Stromal cell of bone marrow (primary cell): ENCODE measurements around the gene ZNF516.
"Not testable (repeated sequence)": the region's sequence is repeated elsewhere in the genome, so short reads cannot be mapped to it uniquely, and the experiment has no call there.

Source experiments
- DNase-seq: peaks from one replicate; pipeline ENCODE4 v3.0.0-alpha.2; 2012; ENCODE audit warnings: low read depth

ZNF516 gene

DNA sequence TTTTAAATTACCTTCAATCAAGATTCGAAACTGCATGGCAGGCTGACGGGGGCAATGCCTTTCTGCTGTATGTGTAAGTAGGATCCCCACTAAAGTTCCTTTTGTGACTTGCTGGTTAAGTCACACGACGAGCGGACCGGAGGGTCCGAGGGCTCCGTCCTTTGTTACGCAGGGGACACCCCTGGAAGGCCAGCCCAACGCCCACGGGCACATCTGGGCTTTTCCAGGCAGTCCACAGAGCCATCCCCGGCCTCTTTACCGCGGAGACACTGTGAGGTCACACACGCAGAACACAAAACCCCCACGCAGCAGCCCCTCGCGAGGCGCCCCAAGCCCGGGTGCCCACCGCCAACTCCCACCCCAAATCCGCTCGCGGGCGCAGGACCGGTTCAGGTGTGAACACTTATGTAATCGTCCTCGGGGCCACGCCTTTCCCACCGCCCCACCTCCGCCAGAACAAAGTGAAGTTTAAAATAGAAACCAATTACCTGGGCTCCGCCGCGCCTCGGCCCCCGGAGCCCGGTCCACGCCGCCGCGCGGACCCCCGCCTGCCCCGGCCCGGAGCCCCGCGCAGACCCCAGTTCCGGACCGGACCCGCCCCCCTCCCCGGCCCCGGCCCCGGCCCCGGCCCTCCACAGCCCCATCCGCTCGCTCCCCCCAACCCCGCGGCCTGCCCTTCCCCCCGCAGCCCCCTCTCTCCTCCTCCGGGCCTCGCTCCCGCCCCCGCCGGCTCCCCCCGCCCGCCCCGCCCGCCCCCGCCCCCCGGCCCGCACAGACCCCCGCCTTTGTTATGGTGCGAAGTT lies 4.2 kb downstream of the ZNF516 start:
- no peak for DNase-seq

DNA sequence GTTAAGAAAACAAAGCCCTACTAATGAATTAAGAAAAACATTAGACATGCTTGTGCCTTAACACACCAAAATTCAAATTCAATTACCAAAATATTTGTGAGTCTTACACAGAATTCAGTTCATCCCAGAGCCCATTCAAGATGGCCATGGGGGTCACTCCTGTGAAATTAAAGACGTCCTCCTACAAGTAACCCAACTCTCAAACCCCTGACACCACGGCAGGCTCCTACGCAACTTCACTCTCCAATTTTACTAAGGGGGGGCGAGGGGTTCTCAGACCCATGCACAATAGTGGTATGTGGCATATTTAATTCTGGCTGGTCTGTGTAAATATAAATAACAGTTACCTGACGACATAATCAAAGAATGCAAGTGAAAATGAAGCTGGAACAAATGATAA lies 5.0 kb downstream of the ZNF516 start:
- no peak for DNase-seq

DNA sequence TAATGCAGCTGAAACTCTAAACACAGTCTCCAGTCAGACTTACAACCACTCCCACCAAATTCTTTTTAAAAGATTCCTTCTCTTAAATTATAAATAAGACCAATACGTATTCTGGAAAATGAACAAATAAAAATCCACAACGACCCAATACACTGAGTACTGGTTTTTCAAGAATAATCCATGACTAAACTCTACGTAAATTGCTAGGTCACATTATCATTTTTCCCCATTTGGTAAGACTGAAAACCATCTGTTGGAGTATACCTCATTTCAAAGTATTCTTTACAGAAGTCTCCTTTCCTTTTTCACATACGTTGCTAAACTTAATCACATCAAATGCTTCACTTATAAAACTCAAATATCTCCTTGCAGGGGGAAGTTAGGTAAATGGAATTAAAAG lies 6.0 kb downstream of the ZNF516 start:
- no peak for DNase-seq

- no peak for DNase-seq
These were observed 6.9 kb downstream of the ZNF516 start for GRCh38 chr18:76488190-76488589.

- no peak for DNase-seq
These were observed 7.3 kb downstream of the ZNF516 start for GRCh38 chr18:76487782-76488181.

GRCh38 chr18:76487070-76487469 lies 8.0 kb downstream of the ZNF516 start:
- no peak for DNase-seq

DNA sequence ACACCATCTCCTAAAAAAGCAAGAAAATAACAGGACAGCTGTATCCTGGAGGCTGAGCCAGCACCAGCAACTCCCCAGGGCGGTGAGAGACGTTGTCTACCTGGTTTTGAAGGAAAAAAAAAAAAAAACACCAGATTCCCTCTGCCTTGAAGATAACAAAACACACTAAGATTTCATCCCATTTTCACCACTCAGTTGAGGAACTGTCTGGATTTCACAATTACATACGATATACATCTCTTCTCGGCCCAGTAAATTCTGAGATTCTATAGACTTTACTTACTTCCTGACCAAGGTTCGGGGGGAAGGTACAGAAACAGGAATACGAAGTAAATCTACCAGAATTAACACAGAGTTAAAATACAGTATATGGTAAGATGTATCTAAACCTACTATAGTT lies 8.5 kb downstream of the ZNF516 start:
- DNase-seq, result no peak

- no peak for DNase-seq
These were observed 9.0 kb downstream of the ZNF516 start for GRCh38 chr18:76486038-76486437.

DNA sequence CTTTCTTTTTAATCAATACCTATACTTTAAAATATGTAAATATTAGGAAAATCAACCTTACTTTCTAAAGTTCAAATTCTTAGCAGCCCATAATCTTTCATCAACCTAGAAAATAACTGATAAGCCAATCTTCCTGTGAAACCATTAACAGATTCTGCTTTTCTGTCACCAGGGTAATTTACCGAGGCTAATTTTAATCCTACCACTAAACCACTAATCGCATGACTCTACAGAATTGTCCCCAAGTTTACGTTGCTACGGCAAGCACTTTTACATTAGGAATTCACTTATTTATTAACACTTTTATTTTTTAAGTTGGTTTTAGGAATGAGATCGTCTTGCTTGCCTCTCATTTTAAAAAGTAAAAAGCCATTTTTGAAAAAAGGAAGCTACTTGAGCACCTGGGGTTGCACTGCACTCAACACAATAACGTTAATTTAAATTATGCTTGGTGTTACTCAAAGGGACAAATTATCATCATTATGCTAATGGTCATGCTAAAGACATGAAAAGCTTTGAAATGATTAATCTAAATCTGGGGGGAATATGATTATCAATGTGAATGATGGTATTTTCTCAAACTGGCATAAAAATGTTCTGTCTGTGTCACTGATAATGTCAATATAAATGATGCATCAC lies 10.2 kb downstream of the ZNF516 start:
- no peak for DNase-seq

GRCh38 chr18:76483780-76484179 lies 11.3 kb downstream of the ZNF516 start:
- DNase-seq, result no peak

DNA sequence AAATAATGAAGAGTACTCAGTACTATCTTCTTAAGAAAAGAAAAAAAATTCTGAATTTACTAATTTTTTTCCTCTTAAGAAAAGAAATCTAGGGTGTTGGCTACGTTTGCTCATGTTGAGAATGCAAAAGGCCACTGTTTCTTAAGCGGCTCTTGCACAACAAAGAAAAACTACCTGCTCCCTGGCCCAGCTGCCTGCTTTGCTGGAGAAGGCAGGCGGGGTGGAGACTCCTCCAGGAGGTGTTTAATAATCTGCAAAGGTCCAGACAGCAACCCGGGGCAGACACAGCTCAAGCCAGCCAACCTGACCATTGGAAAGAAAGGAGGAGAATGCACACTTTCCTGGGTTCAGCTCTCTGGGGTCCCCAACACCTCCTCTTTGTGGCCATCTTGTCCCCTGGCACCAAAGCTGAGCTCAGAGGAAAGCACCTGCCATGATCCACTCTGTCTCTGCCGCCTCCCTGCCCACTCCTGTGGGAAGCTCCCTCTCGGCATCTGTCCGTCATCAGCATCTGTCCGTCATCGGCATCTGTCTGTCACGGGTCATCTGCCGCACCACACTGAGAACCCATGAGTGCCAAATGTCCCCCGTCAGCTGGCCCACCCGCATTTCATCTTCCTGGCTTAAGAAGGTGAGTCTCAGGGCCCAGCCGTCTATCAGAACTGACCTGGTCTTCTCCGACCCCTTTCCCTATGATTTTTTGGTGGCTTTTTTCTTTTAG lies 11.9 kb downstream of the ZNF516 start:
- DNase-seq, result no peak

DNA sequence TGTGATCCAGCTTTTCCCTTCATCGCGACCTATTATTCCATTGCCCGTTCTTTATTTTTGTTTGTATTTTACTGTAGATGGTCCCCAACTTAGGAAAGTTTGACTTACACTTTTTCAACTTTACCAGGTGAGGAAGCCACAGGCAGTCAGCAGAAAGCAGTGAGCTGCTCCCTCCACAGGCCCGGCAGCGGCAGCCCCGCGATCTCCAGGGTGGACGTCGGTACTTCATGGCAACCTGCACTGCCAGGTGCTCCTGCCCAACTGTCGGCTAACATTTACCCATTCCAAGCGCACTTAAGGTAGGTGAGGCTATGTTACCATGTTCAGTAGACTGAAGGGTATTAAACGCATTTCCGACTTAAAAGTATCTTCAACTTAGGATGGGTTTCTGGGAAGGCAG lies 12.8 kb downstream of the ZNF516 start:
- DNase-seq, result no peak

DNA sequence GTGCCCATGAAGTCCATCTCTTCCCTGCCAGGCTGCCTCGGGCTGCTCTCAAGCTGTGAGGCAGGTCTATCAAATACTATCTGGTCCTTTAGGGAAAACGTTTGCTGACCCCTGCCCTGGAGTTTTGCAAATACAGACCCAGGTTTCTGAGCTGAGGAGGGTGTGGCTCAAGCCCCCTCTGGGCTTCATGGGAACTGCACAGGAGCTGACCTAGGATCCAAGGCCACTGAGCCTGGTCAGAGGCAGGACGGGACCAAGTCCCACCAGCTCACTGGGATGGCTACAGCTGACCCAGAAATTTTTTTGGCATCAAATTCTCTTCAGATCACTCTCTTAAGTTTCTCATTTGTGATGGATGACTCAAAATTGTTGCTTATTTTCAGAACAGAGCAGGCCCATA lies 14.1 kb downstream of the ZNF516 start:
- no peak for DNase-seq

GRCh38 chr18:76479351-76480238 lies 15.4 kb downstream of the ZNF516 start:
- no peak for DNase-seq

DNA sequence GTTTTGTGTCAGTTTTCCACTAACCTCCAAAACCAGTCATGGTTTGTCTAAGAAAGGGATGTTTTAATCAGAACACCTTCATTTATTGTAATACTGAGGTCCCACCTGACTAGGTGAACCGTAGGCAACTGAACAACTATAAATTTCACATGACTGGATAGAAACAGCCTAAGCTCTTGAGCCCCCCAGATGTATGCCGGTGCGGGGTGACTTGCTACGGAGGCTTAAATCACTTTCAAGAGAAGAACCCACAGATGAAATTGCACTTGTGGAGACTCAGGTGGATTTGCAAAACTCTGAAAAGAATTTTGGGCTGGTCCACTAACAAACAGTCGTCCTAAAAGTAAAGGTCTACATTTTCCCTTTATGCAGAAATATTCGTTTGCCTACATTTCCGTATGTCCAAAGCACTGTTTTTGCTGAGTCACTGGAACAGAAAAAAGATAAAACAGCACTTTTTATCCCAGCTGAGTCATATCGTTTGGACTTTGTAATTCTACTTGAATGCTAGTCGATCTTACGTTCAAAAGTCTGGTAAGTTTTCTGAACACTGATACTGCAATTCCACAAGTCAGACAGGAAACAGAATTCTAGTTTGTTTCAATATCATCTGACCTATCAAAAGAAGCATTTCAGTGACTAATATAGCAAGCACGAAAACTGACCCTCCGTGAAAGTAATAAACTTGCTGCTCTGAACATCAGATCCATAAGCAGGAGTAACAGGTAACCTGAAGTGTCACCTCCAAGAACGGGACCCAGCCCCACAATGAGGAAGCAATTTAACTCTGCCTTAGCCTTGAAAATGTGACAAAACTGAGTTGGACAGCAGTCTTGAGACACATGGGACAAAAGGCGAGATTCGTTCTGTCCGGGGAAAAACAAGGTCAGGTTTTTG lies 18.1 kb downstream of the ZNF516 start:
- peak; percentile 85 for DNase-seq

- no peak for DNase-seq
These were observed 19.4 kb downstream of the ZNF516 start for GRCh38 chr18:76475450-76476194.

GRCh38 chr18:76474824-76475223 lies 20.2 kb downstream of the ZNF516 start:
- DNase-seq, result no peak

DNA sequence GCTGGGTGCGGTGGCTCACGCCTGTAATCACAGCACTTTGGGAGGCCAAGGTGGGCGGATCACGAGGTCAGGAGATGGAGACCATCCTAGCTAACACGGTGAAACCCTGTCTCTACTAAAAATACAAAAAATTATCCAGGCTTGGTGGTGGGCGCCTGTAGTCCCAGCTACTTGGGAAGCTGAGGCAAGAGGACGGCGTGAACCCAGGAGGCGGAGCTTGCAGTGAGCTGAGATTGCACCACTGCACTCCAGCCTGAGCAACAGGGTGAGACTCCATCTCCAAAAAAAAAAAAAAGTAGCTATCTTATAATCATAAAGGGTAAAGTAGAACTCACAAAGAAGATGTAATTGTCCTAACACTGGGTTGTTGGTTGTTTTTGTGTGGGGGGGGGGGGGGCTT lies 21.5 kb downstream of the ZNF516 start:
- DNase-seq, result not testable (repeated sequence)

GRCh38 chr18:76472829-76473228 lies 22.2 kb downstream of the ZNF516 start:
- DNase-seq, result no peak

DNA sequence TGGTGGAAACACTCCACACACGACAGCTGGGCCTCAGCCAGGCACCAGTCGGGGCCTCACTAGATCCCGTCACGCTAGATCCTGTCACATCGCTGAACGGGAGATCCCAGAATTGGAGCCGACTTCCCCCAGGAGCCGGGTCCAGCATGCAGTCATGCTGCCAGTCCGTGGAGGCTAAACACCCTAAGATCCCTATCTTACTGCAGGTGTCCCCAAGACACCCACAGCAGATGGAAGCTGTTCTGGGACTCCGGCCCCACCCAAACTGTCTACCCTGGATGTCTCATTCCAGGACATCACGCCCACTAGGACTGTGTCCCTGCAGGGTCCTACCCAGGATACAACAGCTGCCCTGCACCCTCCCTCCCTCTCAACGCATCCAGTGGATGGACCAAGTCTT lies 23.4 kb downstream of the ZNF516 start:
- no peak for DNase-seq
